Mucosa of descending colon (tissue), 3 donors: Measurements from ENCODE around the gene PITX1. TPM values are rescaled to one million over a fixed set of nuclear protein-coding genes. Genes with fewer than 3 reads are reported as not detected.
"Not testable (repeated sequence)": the region's sequence is repeated elsewhere in the genome, so short reads cannot be mapped to it uniquely, and the experiment has no call there.

ENCODE experiments used
- ATAC-seq: fragments of 200-7000 bp; cut with Tn5 transposase; one replicate; pipeline ENCODE4 v1.9.1; 2020; ENCODE audit warnings: mild to moderate bottlenecking, moderate library complexity
- DNase-seq, 3 donors: peaks; one replicate each; pipeline ENCODE4 v3.0.0-alpha.2; 2020
- H3K36me3 ChIP-seq: fragments of 200-600 bp; one replicate; pipeline ENCODE4 v1.8.0; 2021; ENCODE audit warnings: low read depth, mild to moderate bottlenecking
- H3K4me1 ChIP-seq: fragments of 200-600 bp; one replicate; pipeline ENCODE4 v1.8.0; 2021; ENCODE audit warnings: low read depth, mild to moderate bottlenecking
- H3K4me3 ChIP-seq: fragments of 200-600 bp; one replicate; pipeline ENCODE4 v1.8.0; 2021; ENCODE audit warnings: mild to moderate bottlenecking
- H3K9me3 ChIP-seq: fragments of 200-600 bp; one replicate; pipeline ENCODE4 v1.8.0; 2021; ENCODE audit warnings: mild to moderate bottlenecking
- intact Hi-C, 2 donors: fragments of 100-400 bp; cut with DNase I in 1 of 2; cut with micrococcal nuclease in 1 of 2; formaldehyde crosslinking; loops; one replicate each; pipeline versions ENCODE4 v1.11.0 to v1.11.1; 2022; cut with DNase I, micrococcal nuclease
- total RNA-seq, 3 donors: library from RNA; stranded (reverse); fragmentation: NEBNext Ultra II Directional in 2 of 3; extraction: Animal tissue kit (Norgen Biotek cat#: 25700) in 2 of 3; gene quantifications; one replicate each; pipeline versions ENCODE4 v1.2.1 to v1.2.4, GENCODE V29; 2021 to 2023
- TF ChIP-seq, protein P1 (sequence below): fragments of 200-600 bp; IDR thresholded peaks from one replicate; pipeline ENCODE4 v1.8.0; 2022; ENCODE audit warnings: antibody characterized with exemption, mild to moderate bottlenecking
- donor health status: DM: no; HTN: no; CAD: no; lungs with moderate emphysema.
- donor health status: DM: no; HTN: no; CAD: no.
- donor health status: DM: no; HTN: yes; CAD: no.

The PITX1 gene
- total RNA-seq, 3 donors from 2014 or later, result 5.0 to 10.7 (median 6.2) TPM

DNA sequence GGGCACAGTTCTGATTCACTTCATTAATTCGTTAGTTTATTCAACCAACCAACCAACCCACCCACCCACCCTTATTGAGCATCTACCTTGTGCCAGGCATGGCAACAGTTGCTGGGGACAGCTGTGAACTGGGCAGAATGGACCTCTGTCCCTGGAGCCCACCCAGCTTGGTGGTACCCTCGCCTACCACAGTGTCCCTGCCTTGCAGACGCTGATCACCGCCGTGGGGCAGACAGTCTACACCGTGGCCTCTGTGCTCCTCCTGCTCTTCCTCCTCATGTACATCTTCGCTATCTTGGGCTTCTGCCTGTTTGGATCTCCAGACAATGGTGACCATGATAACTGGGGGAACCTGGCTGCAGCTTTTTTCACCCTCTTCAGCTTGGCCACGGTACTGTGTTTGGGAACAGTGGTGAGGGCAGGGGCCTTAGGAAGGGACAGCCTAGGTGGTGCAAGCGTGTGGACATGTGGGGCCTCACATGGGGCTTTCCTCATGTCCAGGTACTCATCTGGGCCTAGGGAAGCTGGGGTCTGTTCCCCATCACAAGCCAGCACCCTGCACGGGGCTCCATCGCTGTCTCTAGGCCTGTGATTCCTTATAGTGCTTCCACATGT, 26.2 kb downstream of the PITX1 start:
- intact Hi-C loops, result no loop called here
- no peak for ATAC-seq
- TF ChIP-seq, protein P1, sequence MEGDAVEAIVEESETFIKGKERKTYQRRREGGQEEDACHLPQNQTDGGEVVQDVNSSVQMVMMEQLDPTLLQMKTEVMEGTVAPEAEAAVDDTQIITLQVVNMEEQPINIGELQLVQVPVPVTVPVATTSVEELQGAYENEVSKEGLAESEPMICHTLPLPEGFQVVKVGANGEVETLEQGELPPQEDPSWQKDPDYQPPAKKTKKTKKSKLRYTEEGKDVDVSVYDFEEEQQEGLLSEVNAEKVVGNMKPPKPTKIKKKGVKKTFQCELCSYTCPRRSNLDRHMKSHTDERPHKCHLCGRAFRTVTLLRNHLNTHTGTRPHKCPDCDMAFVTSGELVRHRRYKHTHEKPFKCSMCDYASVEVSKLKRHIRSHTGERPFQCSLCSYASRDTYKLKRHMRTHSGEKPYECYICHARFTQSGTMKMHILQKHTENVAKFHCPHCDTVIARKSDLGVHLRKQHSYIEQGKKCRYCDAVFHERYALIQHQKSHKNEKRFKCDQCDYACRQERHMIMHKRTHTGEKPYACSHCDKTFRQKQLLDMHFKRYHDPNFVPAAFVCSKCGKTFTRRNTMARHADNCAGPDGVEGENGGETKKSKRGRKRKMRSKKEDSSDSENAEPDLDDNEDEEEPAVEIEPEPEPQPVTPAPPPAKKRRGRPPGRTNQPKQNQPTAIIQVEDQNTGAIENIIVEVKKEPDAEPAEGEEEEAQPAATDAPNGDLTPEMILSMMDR, result no peak

DNA sequence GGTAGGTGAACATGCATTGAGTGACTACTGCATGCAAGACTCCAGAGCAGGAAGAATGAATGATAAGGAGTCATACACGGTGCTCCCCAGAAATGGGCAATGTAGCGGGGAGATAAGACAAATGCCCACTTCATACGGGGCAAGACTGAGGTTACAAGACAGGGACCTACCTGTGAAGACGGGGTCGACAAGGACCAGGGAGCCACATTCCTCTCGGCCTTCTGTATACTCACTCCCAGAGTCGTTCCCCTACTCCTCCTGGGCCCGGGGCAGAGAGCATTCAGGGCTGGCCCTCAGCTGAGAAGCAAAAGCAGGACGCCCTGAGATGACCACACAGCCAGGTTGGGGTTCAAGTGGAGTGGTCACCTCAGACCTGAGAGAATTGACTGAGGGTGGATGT, 26.7 kb downstream of the PITX1 start:
- ATAC-seq, result no peak
- intact Hi-C loops, result no loop called here
- DNase-seq, result no peak
- TF ChIP-seq, protein P1, result no peak
- Histone ChIP-seq H3K4me1 (no peaks in the 10 kb centered on the region), H3K9me3 (no peaks in the 10 kb centered on the region), H3K4me3 (no peak overlapping the region), H3K36me3 (no peaks in the 10 kb centered on the region)

More for the DNA sequence above, 26.2 kb downstream of the PITX1 start:
- no peaks in the 10 kb centered on the region for H3K36me3 ChIP-seq
- H3K4me1 ChIP-seq, result no peaks in the 10 kb centered on the region
- no peak for DNase-seq
- H3K4me3 ChIP-seq, result no peak overlapping the region
- no peaks in the 10 kb centered on the region for H3K9me3 ChIP-seq

DNA sequence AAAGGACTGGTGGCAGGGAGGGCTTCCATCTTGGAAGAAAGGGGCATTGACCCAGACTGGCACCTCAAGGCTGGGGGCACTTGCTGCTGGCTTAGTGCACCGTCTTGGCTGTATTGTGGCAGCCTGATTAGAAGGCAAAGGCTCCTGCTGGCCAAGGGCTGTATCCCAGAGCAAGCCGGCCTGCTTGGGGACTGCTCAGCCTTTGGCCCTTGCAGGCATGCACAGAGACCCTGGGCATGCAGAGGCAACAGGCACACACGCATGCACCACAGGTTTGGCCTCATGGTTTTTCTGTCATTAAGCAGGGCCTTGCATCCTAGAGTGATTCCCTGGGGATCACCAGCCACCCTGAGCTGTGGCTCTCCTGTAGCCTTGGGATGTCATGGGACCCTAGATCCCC, 29.0 kb downstream of the PITX1 start:
- intact Hi-C loops, result no loop called here
- H3K4me3 ChIP-seq, result no peak overlapping the region
- no peaks in the 10 kb centered on the region for H3K4me1 ChIP-seq
- H3K9me3 ChIP-seq, result no peaks in the 10 kb centered on the region
- no peaks in the 10 kb centered on the region for H3K36me3 ChIP-seq
- ATAC-seq (no peak), DNase-seq (no peak)
- TF ChIP-seq, protein P1, result no peak

DNA sequence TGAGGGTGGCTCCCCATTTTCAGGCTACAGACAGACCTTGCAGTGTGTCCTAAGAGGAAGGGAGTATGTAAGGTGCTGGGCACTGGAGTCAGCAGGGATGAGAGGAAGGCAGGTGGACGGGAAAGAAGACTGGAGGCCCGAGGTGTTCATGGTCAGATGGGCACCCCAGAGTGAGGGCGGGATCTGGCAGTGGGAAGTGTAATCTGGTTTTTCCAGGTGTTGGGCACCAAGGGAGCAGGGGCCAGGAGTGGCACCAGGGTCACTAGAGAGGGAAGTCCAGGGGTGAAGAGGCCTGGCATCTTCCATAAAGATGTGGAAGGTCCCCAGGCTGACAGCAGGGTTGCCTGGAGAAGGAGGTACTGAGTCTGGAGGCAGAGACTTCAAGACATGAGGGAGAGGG, 29.7 kb downstream of the PITX1 start:
- Histone ChIP-seq H3K9me3 (no peaks in the 10 kb centered on the region), H3K4me1 (no peaks in the 10 kb centered on the region), H3K36me3 (no peaks in the 10 kb centered on the region), H3K4me3 (no peak overlapping the region)
- intact Hi-C loops, result no loop called here
- TF ChIP-seq, protein P1, result no peak
- DNase-seq, result no peak
- ATAC-seq, result no peak

DNA sequence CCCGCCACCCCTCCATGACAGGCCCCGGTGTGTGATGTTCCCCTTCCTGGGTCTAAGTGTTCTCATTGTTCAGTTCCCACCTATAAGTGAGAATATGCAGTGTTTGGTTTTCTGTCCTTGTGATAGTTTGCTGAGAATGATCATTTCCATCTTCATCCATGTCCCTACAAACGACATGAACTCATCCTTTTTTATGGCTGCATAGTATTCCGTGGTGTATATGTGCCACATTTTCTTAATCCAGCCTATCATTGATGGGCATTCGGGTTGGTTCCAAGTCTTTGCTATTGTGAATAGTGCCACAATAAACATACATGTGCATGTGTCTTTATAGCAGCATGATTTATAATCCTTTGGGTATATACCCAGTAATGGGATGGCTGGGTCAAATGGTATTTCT, 36.0 kb downstream of the PITX1 start:
- intact Hi-C loops, DNase-seq, ATAC-seq, H3K9me3 ChIP-seq, H3K36me3 ChIP-seq, H3K4me1 ChIP-seq, H3K4me3 ChIP-seq: not testable (repeated sequence)

DNA sequence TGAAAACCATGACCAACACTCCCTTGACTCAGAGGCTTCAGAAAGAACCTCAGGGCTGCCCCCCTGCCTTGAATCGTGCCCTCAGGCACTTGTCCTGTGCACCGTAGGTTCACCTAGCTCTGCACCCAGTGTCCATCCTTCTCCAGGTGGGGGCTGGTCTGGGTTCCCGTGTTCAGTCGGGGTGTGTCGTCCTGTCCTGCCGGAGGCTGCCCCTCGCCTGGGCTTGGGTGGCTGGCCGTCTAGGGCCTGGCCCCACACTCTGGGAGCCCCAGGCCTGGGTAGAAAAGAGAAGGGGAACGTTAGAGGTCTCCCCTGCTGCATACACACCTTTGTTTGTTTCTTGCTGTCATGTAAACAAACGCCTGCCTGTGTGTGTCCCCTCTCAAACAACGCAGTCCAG, 37.0 kb downstream of the PITX1 start:
- intact Hi-C loops, result no loop called here
- H3K36me3 ChIP-seq, result no peaks in the 10 kb centered on the region
- TF ChIP-seq, protein P1, result no peak
- H3K4me3 ChIP-seq, result no peak overlapping the region
- H3K4me1 ChIP-seq, result no peaks in the 10 kb centered on the region
- DNase-seq (no peak), ATAC-seq (no peak)
- H3K9me3 ChIP-seq, result no peaks in the 10 kb centered on the region
